Measurements from ENCODE around the gene HOXB3. TPM values are rescaled to one million over a fixed set of nuclear protein-coding genes. Genes with fewer than 3 reads are reported as not detected.
A peak's percentile ranks its signal among the peaks of the same experiment; 100 is the strongest.

The HOXB3 gene
- total RNA-seq, 1 experiment from 2014 or later = not detected

- Histone ChIP-seq H3K79me2 (ENCODE audit: insufficient read depth, low read length) (no peaks in the 10 kb centered on the region), H3T11ph (ENCODE audit: low read length) (no peak overlapping the region), H3K4me1 (ENCODE audit: insufficient read depth, low read length) (peaks cover 3% of the 10 kb centered on the region; the same call in 1 of the 2 replicates), H3K9me3 (ENCODE audit: control insufficient read depth, low read depth, low read length) (no peaks in the 10 kb centered on the region), H2BK20ac (ENCODE audit: low read depth, low read length, poor library complexity, severe bottlenecking) (no peak overlapping the region), H3K4ac (ENCODE audit: low read depth, low read length) (no peak overlapping the region), H3K9ac (ENCODE audit: extremely low read depth, insufficient read length, low read length) (no peak overlapping the region), H3K4me2 (ENCODE audit: insufficient read depth, insufficient read length, low read length) (no peak overlapping the region), H3K27me3 (ENCODE audit: insufficient read depth, low read length) (peaks cover 91% of the 10 kb centered on the region), H4K91ac (ENCODE audit: insufficient read length, low read depth, low read length) (no peak overlapping the region), H2AFZ (ENCODE audit: low read length) (no peak overlapping the region), H3K56ac (ENCODE audit: insufficient read length, low read depth, low read length) (no peak overlapping the region), H3K79me1 (ENCODE audit: insufficient read depth, low read depth, low read length, poor library complexity, severe bottlenecking) (no peaks in the 10 kb centered on the region), H4K5ac (ENCODE audit: insufficient read length, low read depth, low read length) (no peak overlapping the region), H3K18ac (ENCODE audit: insufficient read length, low read depth, low read length) (no peak overlapping the region), H4K20me1 (ENCODE audit: control insufficient read depth, insufficient read depth, insufficient read length) (peaks cover 3% of the 10 kb centered on the region), H2BK15ac (ENCODE audit: low read depth, low read length) (no peak overlapping the region), H3K23ac (ENCODE audit: insufficient read length, low read depth, low read length) (no peak overlapping the region), H3K14ac (ENCODE audit: insufficient read depth, low read length) (no peak overlapping the region), H2AK5ac (ENCODE audit: insufficient read length, low read length) (no peak overlapping the region), H3K27ac (ENCODE audit: insufficient read length, low read depth, low read length) (no peak overlapping the region), H3K23me2 (ENCODE audit: insufficient read length, low read depth, low read length, poor library complexity, severe bottlenecking) (no peaks in the 10 kb centered on the region), H2BK12ac (ENCODE audit: insufficient read length, low read depth, low read length) (no peak overlapping the region), H4K8ac (replicated peaks; ENCODE audit: insufficient read length, low read depth, low read length) (no peak overlapping the region), H2BK120ac (ENCODE audit: low read depth, low read length, poor library complexity, severe bottlenecking) (no peak overlapping the region), H2BK5ac (ENCODE audit: insufficient read length, low read length) (no peak overlapping the region)
- no peak for TF ChIP-seq CTCF (conservative IDR thresholded peaks at IDR 0.05)
- peaks cover 23 to 47% of the 10 kb centered on the region in 2 experiments for H3K4me1 Mint-ChIP-seq
- WGBS (ENCODE audit: extremely low coverage, insufficient read length, low lambda C conversion rate) = no CpG with 5 or more reads among the region's 11 CpGs
- no peak overlapping the region; a peak in 1 of 5 replicates for H3K4me3 Mint-ChIP-seq
- H3K36me3 Mint-ChIP-seq (ENCODE audit: insufficient read depth in 1 of 3, low read depth in 3 of 3) = no peaks in the 10 kb centered on the region
- H3K9me3 Mint-ChIP-seq = peaks cover 11% of the 10 kb centered on the region in 2 experiments; a peak in 4 of 5 replicates
- peaks cover 99% of the 10 kb centered on the region for H3K27me3 Mint-ChIP-seq (ENCODE audit: low read depth)
- peak; percentile 77 for DNase-seq
- H3K27ac Mint-ChIP-seq = no peak overlapping the region
Measured at GRCh38 chr17:48552466-48553189, 37.4 kb downstream of the HOXB3 start.
